Upper lobe of right lung (tissue), 1 donor: ENCODE measurements around the gene DCAF10. TPM values are rescaled to one million over a fixed set of nuclear protein-coding genes. Genes with fewer than 3 reads are reported as not detected.

Source experiments
- ATAC-seq: fragments of 200-7000 bp; cut with Tn5 transposase; one replicate; pipeline ENCODE4 v1.9.1; 2020; ENCODE audit warnings: mild to moderate bottlenecking, moderate library complexity
- DNase-seq: peaks from one replicate; pipeline ENCODE4 v3.0.0-alpha.2; 2020
- H3K27ac ChIP-seq: fragments of 200-600 bp; one replicate; pipeline ENCODE4 v1.8.0; 2022
- H3K27me3 ChIP-seq: fragments of 200-600 bp; one replicate; pipeline ENCODE4 v1.8.0; 2022; ENCODE audit warnings: mild to moderate bottlenecking
- H3K36me3 ChIP-seq: fragments of 200-600 bp; one replicate; pipeline ENCODE4 v1.8.0; 2022
- H3K4me1 ChIP-seq: fragments of 200-600 bp; one replicate; pipeline ENCODE4 v1.8.0; 2022
- H3K4me3 ChIP-seq: fragments of 200-600 bp; one replicate; pipeline ENCODE4 v1.8.0; 2022; ENCODE audit warnings: mild to moderate bottlenecking
- H3K9me3 ChIP-seq: fragments of 200-600 bp; one replicate; pipeline ENCODE4 v1.8.0; 2022
- CTCF ChIP-seq: fragments of 200-600 bp; IDR thresholded peaks from one replicate; pipeline ENCODE4 v1.8.0; 2022; ENCODE audit warnings: antibody characterized with exemption
- intact Hi-C: fragments of 100-400 bp; cut with DNase I; formaldehyde crosslinking; loops from one replicate; pipeline ENCODE4 v1.11.0; 2022
- total RNA-seq: library from RNA; stranded (reverse); fragmentation: NEBNext Ultra II Directional; extraction: Animal tissue kit (Norgen Biotek cat#: 25700); gene quantifications from one replicate; pipeline ENCODE4 v1.2.1, GENCODE V29; 2021
- donor health status: DM: no; HTN: yes; CAD: no; lungs with severe emphysema.

Gene DCAF10
- total RNA-seq, 1 donor from 2014 or later: 25.2 TPM

GRCh38 chr9:37775216-37775919 is 25.2 kb upstream of the DCAF10 start:
- H3K36me3 ChIP-seq: peaks cover 91% of the 10 kb centered on the region
- intact Hi-C loops: no loop called here
- ATAC-seq: no peak

GRCh38 chr9:37776328-37776727 is 24.3 kb upstream of the DCAF10 start:
- no peak for ATAC-seq
- TF ChIP-seq CTCF: no peak
- Histone ChIP-seq H3K9me3 (no peaks in the 10 kb centered on the region), H3K36me3 (peaks cover 91% of the 10 kb centered on the region), H3K27me3 (no peaks in the 10 kb centered on the region), H3K4me3 (no peak overlapping the region), H3K27ac (no peak overlapping the region), H3K4me1 (no peaks in the 10 kb centered on the region)
- no peak for DNase-seq
- intact Hi-C loops: no loop called here

More at GRCh38 chr9:37775216-37775919, 25.2 kb upstream of the DCAF10 start:
- Histone ChIP-seq H3K9me3 (no peaks in the 10 kb centered on the region), H3K27ac (no peak overlapping the region), H3K4me1 (no peaks in the 10 kb centered on the region), H3K4me3 (no peak overlapping the region), H3K27me3 (no peaks in the 10 kb centered on the region)
- DNase-seq: no peak
- no peak for TF ChIP-seq CTCF

- intact Hi-C loops: no loop called here
- Histone ChIP-seq H3K36me3 (peaks cover 92% of the 10 kb centered on the region), H3K4me1 (peaks cover 4% of the 10 kb centered on the region), H3K4me3 (no peak overlapping the region), H3K27ac (no peak overlapping the region), H3K9me3 (no peaks in the 10 kb centered on the region), H3K27me3 (no peaks in the 10 kb centered on the region)
- no peak for DNase-seq
- no peak for TF ChIP-seq CTCF
- ATAC-seq: no peak
Observed at GRCh38 chr9:37778534-37778933, 22.1 kb upstream of the DCAF10 start.

- H3K36me3 ChIP-seq: peaks cover 46% of the 10 kb centered on the region
- intact Hi-C loops: no loop called here
- H3K27ac ChIP-seq: peak overlapping the region; percentile 88
- no peak for DNase-seq
- peak overlapping the region; percentile 99 for H3K4me3 ChIP-seq
- H3K4me1 ChIP-seq: peaks cover 16% of the 10 kb centered on the region
- no peaks in the 10 kb centered on the region for H3K9me3 ChIP-seq
- TF ChIP-seq CTCF: no peak
- H3K27me3 ChIP-seq: no peaks in the 10 kb centered on the region
- ATAC-seq: no peak
Observed at GRCh38 chr9:37784291-37784615, 16.3 kb upstream of the DCAF10 start.

GRCh38 chr9:37784616-37785483 is 15.7 kb upstream of the DCAF10 start, which contains the start of gene EXOSC3:
TSS of gene EXOSC3 (minus strand) at chr9:37785064. CDS start at chr9:37785044, 20 bp downstream.
- Histone ChIP-seq H3K36me3 (peaks cover 40% of the 10 kb centered on the region), H3K27me3 (no peaks in the 10 kb centered on the region), H3K27ac (peak within 1 kb of the TSS; percentile 88), H3K4me3 (peak within 1 kb of the TSS; percentile 99), H3K4me1 (peaks cover 16% of the 10 kb centered on the region), H3K9me3 (no peaks in the 10 kb centered on the region)
- DNase-seq (peak; percentile 95), ATAC-seq (peak; percentile 98)
- TF ChIP-seq CTCF: no peak
- intact Hi-C loops: no loop called here
